GM18526 (cell line): ENCODE results near the gene ACER3.

Experiments
- POLR2A ChIP-seq: IDR thresholded peaks from 3 replicates; pipeline ENCODE4 v1.6.1; 2011; ENCODE audit not compliant: insufficient read length; ENCODE audit errors: extremely low read depth

The ACER3 gene

GRCh38 chr11:77054084-77054483, 193.4 kb downstream of the ACER3 start:
- TF ChIP-seq POLR2A = no peak

- TF ChIP-seq POLR2A = no peak
Observed at GRCh38 chr11:77055101-77055561, 194.4 kb downstream of the ACER3 start.

GRCh38 chr11:77055913-77056312, 195.2 kb downstream of the ACER3 start:
- no peak for TF ChIP-seq POLR2A

GRCh38 chr11:77056814-77057402, 196.2 kb downstream of the ACER3 start:
- TF ChIP-seq POLR2A = no peak

GRCh38 chr11:77057938-77058474, 197.3 kb downstream of the ACER3 start:
- no peak for TF ChIP-seq POLR2A

GRCh38 chr11:77058900-77059299, 198.2 kb downstream of the ACER3 start:
- TF ChIP-seq POLR2A = no peak

- no peak for TF ChIP-seq POLR2A
Observed at GRCh38 chr11:77059806-77060205, 199.1 kb downstream of the ACER3 start.

- no peak for TF ChIP-seq POLR2A
Observed at GRCh38 chr11:77060234-77060633, 199.5 kb downstream of the ACER3 start.

GRCh38 chr11:77062924-77063323, 202.2 kb downstream of the ACER3 start:
- TF ChIP-seq POLR2A = no peak

GRCh38 chr11:77063407-77063806, 202.7 kb downstream of the ACER3 start:
- TF ChIP-seq POLR2A = no peak

GRCh38 chr11:77063861-77064260, 203.1 kb downstream of the ACER3 start:
- TF ChIP-seq POLR2A = no peak

GRCh38 chr11:77064648-77065217, 204.0 kb downstream of the ACER3 start:
- no peak for TF ChIP-seq POLR2A

GRCh38 chr11:77065878-77066228, 205.1 kb downstream of the ACER3 start:
- TF ChIP-seq POLR2A = no peak

GRCh38 chr11:77066229-77067042, 205.7 kb downstream of the ACER3 start, which contains the start of gene CAPN5:
Gene CAPN5 (plus strand): TSS chr11:77066971. CDS start chr11:77084887, 17,916 bp downstream.
- TF ChIP-seq POLR2A = peak; percentile 23

- TF ChIP-seq POLR2A = no peak
Observed at GRCh38 chr11:77067861-77068443, 207.2 kb downstream of the ACER3 start.
